Measurements from ENCODE around the gene ZNF775. TPM values are rescaled to one million over a fixed set of nuclear protein-coding genes. Genes with fewer than 3 reads are reported as not detected.

Gene ZNF775
- polyA plus RNA-seq, 6 donors from 2014 or later, result 1.4 to 8.9 (median 4.5) TPM

- peaks cover 0 to under 1% (median 0%) of the 10 kb centered on the region in 7 donors for H3K9me3 Mint-ChIP-seq
- H3K27me3 Mint-ChIP-seq, result peaks cover 13 to 26% (median 25%) of the 10 kb centered on the region in 3 donors
- no peak overlapping the region for H3K4me3 Mint-ChIP-seq
- peaks cover 36 to 47% (median 39%) of the 10 kb centered on the region in 3 donors for H3K4me1 Mint-ChIP-seq
- H3K27ac Mint-ChIP-seq, result no peak overlapping the region
- no peak for ATAC-seq (ENCODE audit: low read depth in 2 of 2)
- no peak for DNase-seq
- H3K36me3 Mint-ChIP-seq, result no peaks in the 10 kb centered on the region
These were observed 51.4 kb downstream of the ZNF775 start for GRCh38 chr7:150430465-150431085.

- ATAC-seq (ENCODE audit: low read depth in 2 of 2) (no peak), DNase-seq (no peak)
- Mint-ChIP-seq H3K9me3 (peaks cover 0 to 2% (median 0%) of the 10 kb centered on the region in 7 donors), H3K4me1 (peaks cover 44 to 55% (median 54%) of the 10 kb centered on the region in 3 donors), H3K4me3 (peak overlapping the region in 3 of 8 donors; percentile 17 to 70 (median 42)), H3K36me3 (no peaks in the 10 kb centered on the region), H3K27me3 (peaks cover 13 to 26% (median 25%) of the 10 kb centered on the region in 3 donors), H3K27ac (peak overlapping the region; percentile 8 to 71 (median 48))
These were observed 52.9 kb downstream of the ZNF775 start for GRCh38 chr7:150431839-150432658.

DNA sequence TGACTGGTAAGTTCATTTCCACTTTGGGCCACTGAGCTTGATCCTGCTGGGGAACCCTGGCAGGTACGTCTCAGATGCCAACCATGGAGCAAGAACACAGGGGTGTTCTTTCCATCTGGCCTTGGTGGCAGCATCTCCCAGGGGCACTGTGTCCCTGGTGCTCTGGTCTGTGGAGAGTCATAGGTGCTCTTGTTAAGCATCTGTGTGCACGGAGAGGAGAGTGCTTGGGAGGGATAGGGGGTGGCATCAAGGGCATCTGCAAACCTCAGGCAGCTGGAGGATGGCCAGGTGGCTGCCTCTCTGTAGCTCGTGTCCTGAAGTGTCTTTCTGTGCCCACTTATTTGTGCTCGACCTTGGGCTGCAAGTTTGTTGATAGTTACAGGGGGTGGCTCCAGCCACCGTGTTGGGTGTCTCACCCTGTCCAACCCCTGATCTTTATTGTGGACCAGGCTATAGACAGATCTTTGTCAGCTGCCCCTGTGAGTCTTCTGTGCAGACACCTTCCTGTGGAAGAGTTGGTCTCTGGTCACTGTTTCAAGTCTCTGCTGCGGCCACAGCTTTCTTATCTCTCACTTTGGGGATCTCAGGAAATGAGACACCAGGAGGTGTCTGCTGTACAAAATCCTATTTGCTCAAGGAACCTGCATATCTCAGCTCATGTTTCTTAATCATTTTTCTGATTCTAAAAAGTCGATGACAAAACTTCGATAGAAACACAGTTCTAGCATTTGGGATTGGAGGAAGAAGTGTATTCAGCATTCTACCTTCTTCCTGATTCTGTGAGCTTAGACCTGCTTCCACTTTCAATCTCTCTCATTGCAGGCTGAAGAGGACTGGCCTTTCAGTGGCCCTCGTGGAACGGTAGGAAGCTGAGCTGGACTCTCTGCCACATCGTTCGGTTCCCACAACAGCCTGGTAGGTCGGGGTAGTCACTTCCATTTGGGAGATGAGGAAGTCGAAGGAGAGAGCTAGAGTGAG lies 54.1 kb downstream of the ZNF775 start:
- ATAC-seq (ENCODE audit: low read depth in 2 of 2) (no peak), DNase-seq (no peak)
- peak overlapping the region; percentile 12 to 98 (median 83) for H3K27ac Mint-ChIP-seq

DNA sequence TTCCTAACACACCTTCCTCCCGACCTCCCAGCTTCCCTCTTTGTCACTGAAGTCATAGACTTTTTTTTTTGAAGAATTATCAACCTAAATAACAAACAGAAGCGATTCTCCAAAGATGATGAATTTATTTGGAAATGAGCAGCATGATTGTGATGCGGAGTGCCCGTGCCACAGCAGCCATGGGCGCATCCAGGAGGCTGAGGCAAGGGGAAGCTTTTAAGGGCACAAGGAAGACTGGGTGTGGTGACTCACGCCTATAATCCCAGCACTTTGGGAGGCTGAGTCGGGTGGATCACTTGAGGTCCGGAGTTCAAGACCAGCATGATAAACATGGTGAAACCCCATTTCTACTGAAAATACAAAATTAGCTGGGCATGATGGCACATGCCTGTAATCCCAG lies 55.1 kb downstream of the ZNF775 start:
- ATAC-seq (ENCODE audit: low read depth in 2 of 2), result no peak
- H3K36me3 Mint-ChIP-seq, result no peaks in the 10 kb centered on the region
- H3K27me3 Mint-ChIP-seq, result peaks cover 8 to 13% (median 8%) of the 10 kb centered on the region in 3 donors
- H3K9me3 Mint-ChIP-seq, result peaks cover 0 to 2% (median 0%) of the 10 kb centered on the region in 7 donors
- H3K4me1 Mint-ChIP-seq, result peaks cover 41 to 50% (median 42%) of the 10 kb centered on the region in 3 donors
- peak overlapping the region; percentile 54 to 100 (median 99) for H3K27ac Mint-ChIP-seq
- no peak for DNase-seq
- H3K4me3 Mint-ChIP-seq, result peak overlapping the region in 6 of 8 donors; percentile 16 to 70 (median 64)

More for the DNA sequence above, 54.1 kb downstream of the ZNF775 start:
- Mint-ChIP-seq H3K9me3 (peaks cover 0 to 2% (median 0%) of the 10 kb centered on the region in 7 donors), H3K4me1 (peaks cover 41 to 54% (median 49%) of the 10 kb centered on the region in 3 donors), H3K4me3 (peak overlapping the region in 6 of 8 donors; percentile 53 to 86 (median 73)), H3K27me3 (peaks cover 13 to 19% (median 19%) of the 10 kb centered on the region in 3 donors), H3K36me3 (no peaks in the 10 kb centered on the region)

DNA sequence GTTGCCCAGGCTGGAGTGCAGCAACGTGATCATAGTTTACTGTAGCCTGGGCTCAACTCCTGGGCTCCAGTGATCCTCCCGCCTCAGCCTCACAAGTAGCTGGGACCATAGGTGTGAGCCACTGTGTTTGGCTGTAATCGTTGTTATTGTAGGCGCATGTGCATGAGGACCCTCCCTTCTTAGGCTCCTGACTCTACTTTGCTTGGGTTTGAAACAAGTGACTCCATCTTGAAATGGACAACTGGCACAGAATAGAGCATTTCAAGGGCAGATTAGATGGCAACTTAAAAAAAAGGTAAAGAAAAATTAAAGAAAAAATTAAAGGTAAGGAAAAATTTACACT lies 55.9 kb downstream of the ZNF775 start:
- Mint-ChIP-seq H3K27me3 (peaks cover under 1 to 6% (median under 1%) of the 10 kb centered on the region in 3 donors), H3K9me3 (peaks cover 0 to 2% (median 0%) of the 10 kb centered on the region in 7 donors), H3K4me3 (peak overlapping the region in 7 of 8 donors; percentile 55 to 81 (median 73)), H3K36me3 (no peaks in the 10 kb centered on the region), H3K4me1 (peaks cover 45 to 50% (median 46%) of the 10 kb centered on the region in 3 donors), H3K27ac (peak overlapping the region; percentile 95 to 100 (median 100))
- DNase-seq, result no peak
- ATAC-seq (ENCODE audit: low read depth in 2 of 2), result no peak

GRCh38 chr7:150435390-150436073 lies 56.4 kb downstream of the ZNF775 start:
- Mint-ChIP-seq H3K36me3 (no peaks in the 10 kb centered on the region), H3K27me3 (peaks cover 0 to 6% (median 0%) of the 10 kb centered on the region in 3 donors), H3K4me1 (peaks cover 46 to 50% (median 48%) of the 10 kb centered on the region in 3 donors), H3K4me3 (peak overlapping the region; percentile 55 to 84 (median 74)), H3K27ac (peak overlapping the region; percentile 95 to 100 (median 100)), H3K9me3 (peaks cover 0 to 2% (median 0%) of the 10 kb centered on the region in 7 donors)
- ATAC-seq (ENCODE audit: low read depth in 2 of 2), result peak; percentile 91 to 92
- DNase-seq, result peak; percentile 94

DNA sequence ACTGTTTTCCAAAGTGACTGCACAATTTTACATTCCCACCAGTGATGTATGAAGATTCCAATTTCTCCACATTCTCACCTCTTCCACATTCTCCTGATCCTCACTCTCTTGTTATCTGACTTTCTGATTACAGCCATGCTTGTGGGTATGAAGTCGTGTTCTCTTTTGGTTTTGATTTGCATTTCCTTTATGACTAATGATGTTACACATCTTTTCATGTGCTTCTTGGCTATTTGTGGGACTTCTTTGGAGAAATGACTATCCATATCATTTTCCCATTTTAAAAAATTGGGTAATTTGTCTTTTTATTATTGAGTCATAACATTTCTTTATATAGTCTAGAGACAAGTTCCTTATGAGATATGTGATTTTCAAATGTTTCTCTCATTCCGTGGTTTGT lies 60.8 kb downstream of the ZNF775 start:
- Mint-ChIP-seq H3K27me3 (peaks cover 0 to 15% (median 0%) of the 10 kb centered on the region in 3 donors), H3K4me3 (no peak overlapping the region), H3K36me3 (peaks cover 0 to 15% of the 10 kb centered on the region in 2 donors), H3K27ac (peak overlapping the region in 1 of 6 donors; percentile 37), H3K4me1 (peaks cover 20 to 21% (median 21%) of the 10 kb centered on the region in 3 donors), H3K9me3 (peaks cover 2 to 13% (median 8%) of the 10 kb centered on the region in 7 donors)
- DNase-seq, result no peak
- no peak for ATAC-seq (ENCODE audit: low read depth in 2 of 2)

DNA sequence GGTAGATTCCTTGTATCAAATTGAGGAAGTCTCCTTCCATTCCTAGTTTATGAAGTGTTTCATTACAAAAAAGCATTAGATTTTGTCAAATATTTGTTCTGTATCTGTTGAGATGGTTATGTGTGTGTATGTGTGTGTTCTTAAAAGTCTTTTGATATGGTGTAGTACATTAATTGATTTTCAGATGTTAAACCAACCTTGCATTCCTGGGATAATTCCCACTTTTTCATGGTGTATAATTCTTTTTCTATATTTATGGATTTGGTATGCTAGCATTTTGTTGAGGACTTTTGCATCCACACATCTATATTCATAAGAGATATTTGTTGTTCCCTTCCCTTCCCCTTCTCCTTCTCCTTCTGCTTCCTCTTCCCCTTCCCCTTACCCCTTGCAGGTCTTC lies 62.4 kb downstream of the ZNF775 start:
- peaks cover 0 to 15% (median 0%) of the 10 kb centered on the region in 3 donors for H3K27me3 Mint-ChIP-seq
- H3K27ac Mint-ChIP-seq, result no peak overlapping the region
- ATAC-seq (ENCODE audit: low read depth in 2 of 2) (no peak), DNase-seq (no peak)
- H3K36me3 Mint-ChIP-seq, result peaks cover 0 to 15% of the 10 kb centered on the region in 2 donors
- no peak overlapping the region for H3K4me3 Mint-ChIP-seq
- peaks cover 2 to 13% (median 8%) of the 10 kb centered on the region in 7 donors for H3K9me3 Mint-ChIP-seq
- peaks cover 5 to 8% (median 6%) of the 10 kb centered on the region in 3 donors for H3K4me1 Mint-ChIP-seq

- Mint-ChIP-seq H3K27ac (peak overlapping the region in 1 of 6 donors; percentile 34), H3K4me3 (no peak overlapping the region), H3K27me3 (peaks cover 0 to 15% (median 0%) of the 10 kb centered on the region in 3 donors), H3K36me3 (peaks cover 0 to 15% of the 10 kb centered on the region in 2 donors), H3K4me1 (peaks cover 0 to 8% (median 6%) of the 10 kb centered on the region in 3 donors), H3K9me3 (peaks cover 2 to 13% (median 8%) of the 10 kb centered on the region in 7 donors)
- no peak for ATAC-seq (ENCODE audit: low read depth in 2 of 2)
- DNase-seq, result no peak
These were observed 63.7 kb downstream of the ZNF775 start for GRCh38 chr7:150442811-150443210.

DNA sequence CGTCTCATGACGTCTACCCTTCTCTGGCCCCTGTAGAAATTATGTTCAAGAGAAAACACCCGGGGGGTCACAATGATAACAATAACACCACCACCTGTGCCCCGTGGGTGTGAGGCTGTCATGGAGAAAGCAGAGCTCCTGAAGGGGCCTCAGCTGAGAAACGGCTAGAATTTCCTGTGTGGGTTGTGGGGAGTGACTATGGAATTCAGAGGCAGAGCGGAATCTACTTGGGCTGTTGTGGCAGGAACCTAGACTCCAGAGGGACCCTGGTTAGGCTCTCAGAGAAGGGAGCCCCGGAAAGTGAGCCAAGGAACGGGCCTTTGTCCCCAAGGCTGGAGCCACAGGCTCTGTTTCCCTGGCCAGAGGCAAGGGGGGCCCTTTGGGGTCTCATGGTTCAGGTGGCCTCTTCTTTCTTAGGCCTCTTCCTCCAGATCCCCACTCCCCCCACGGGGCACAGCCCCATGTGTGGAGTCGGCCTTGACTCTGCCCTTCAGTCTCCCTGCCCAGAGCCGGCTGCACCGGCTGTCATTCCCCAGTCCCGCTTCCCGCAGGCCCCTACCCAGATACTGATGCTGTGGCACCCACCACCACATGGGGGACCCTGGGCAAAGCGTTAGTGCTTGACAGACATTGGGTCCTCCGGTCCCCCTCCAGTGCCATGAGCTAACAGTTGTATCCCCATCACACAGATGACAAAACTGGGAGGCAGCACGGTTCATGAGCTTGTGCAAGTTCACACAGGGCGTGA lies 64.8 kb downstream of the ZNF775 start:
- no peak for ATAC-seq (ENCODE audit: low read depth in 2 of 2)
- H3K4me1 Mint-ChIP-seq, result peaks cover 10 to 17% (median 13%) of the 10 kb centered on the region in 3 donors
- H3K36me3 Mint-ChIP-seq, result peaks cover 3 to 20% of the 10 kb centered on the region in 2 donors

GRCh38 chr7:150444674-150445365 lies 65.7 kb downstream of the ZNF775 start:
- no peak overlapping the region for H3K27ac Mint-ChIP-seq
- peaks cover 2 to 13% (median 8%) of the 10 kb centered on the region in 7 donors for H3K9me3 Mint-ChIP-seq
- ATAC-seq (ENCODE audit: low read depth in 2 of 2) (no peak), DNase-seq (no peak)
- H3K4me1 Mint-ChIP-seq, result peaks cover 17 to 19% (median 19%) of the 10 kb centered on the region in 3 donors
- peaks cover 3 to 20% of the 10 kb centered on the region in 2 donors for H3K36me3 Mint-ChIP-seq
- no peak overlapping the region for H3K4me3 Mint-ChIP-seq
- H3K27me3 Mint-ChIP-seq, result peaks cover 5 to 25% (median 8%) of the 10 kb centered on the region in 3 donors

More for the DNA sequence above, 64.8 kb downstream of the ZNF775 start:
- Mint-ChIP-seq H3K27me3 (peaks cover 5 to 22% (median 8%) of the 10 kb centered on the region in 3 donors), H3K27ac (peak overlapping the region in 1 of 6 donors; percentile 34), H3K9me3 (peaks cover 2 to 13% (median 8%) of the 10 kb centered on the region in 7 donors), H3K4me3 (peak overlapping the region in 1 of 8 donors; percentile 56)
- no peak for DNase-seq

Data from naive B cell (primary cell).